PC-9 (cell line): ENCODE results near the gene CPLX4. TPM values are rescaled to one million over a fixed set of nuclear protein-coding genes. Genes with fewer than 3 reads are reported as not detected.
"Not testable (repeated sequence)": the region's sequence is repeated elsewhere in the genome, so short reads cannot be mapped to it uniquely, and the experiment has no call there.

Experiments
- BruUV-seq: library from RNA; stranded (reverse); fragments of 400-500 nt; replicated peaks from 2 replicates; lab custom pipeline; 2021; lab: Mats Ljungman, UMichigan
- CTCF ChIA-PET: fragments of 300-600 bp; sonication (Branson Sonifier 250); formaldehyde crosslinking; loops from one replicate; lab custom pipeline; 2022; ENCODE audit warnings: antibody characterized with exemption; lab: Charles Lee
- POLR2A ChIA-PET: fragments of 300-600 bp; sonication (Branson Sonifier 250); formaldehyde crosslinking; loops from one replicate; lab custom pipeline; 2022; ENCODE audit warnings: antibody characterized with exemption; ENCODE audit not compliant: unreplicated experiment; lab: Charles Lee
- DNase-seq, 2 experiments: peaks; one replicate each; pipeline versions ENCODE4 v3.0.0 to v3.0.0-alpha.2; 2015 to 2022; ENCODE audit warnings: mixed read lengths in 1 of 2
- H2AFZ ChIP-seq: fragments of 200-600 bp; sonication (generic); 2 replicates; pipeline ENCODE4 v1.8.1; 2017; ENCODE audit warnings: antibody characterized with exemption
- H3F3A ChIP-seq: fragments of 200-600 bp; sonication (generic); 2 replicates; pipeline ENCODE4 v1.8.1; 2017; ENCODE audit warnings: antibody characterized with exemption, mild to moderate bottlenecking, low read depth; ENCODE audit not compliant: insufficient read depth
- H3K27ac ChIP-seq: fragments of 200-600 bp; sonication (generic); 2 replicates; pipeline ENCODE4 v1.6.1; 2016; ENCODE audit warnings: mixed run types
- H3K27me3 ChIP-seq: fragments of 200-600 bp; sonication (generic); 2 replicates; pipeline ENCODE4 v1.6.1; 2016; ENCODE audit warnings: low read depth, mixed run types; ENCODE audit not compliant: insufficient read depth
- H3K36me3 ChIP-seq: fragments of 200-600 bp; sonication (generic); 2 replicates; pipeline ENCODE4 v1.6.1; 2016; ENCODE audit warnings: low read depth, mixed run types
- H3K4me1 ChIP-seq: fragments of 200-600 bp; sonication (generic); replicated peaks from 2 replicates; pipeline ENCODE4 v1.6.1; 2016; ENCODE audit warnings: mixed run types; ENCODE audit not compliant: insufficient read depth
- H3K4me2 ChIP-seq: fragments of 200-600 bp; sonication (generic); 2 replicates; pipeline ENCODE4 v1.6.1; 2017; ENCODE audit warnings: mixed run types
- H3K4me3 ChIP-seq: fragments of 200-600 bp; sonication (generic); 2 replicates; pipeline ENCODE4 v1.6.1; 2016; ENCODE audit warnings: mixed run types
- H3K79me2 ChIP-seq: fragments of 200-600 bp; sonication (generic); 2 replicates; pipeline ENCODE4 v1.6.1; 2017; ENCODE audit warnings: low read depth, mixed run types
- H3K9me2 ChIP-seq: fragments of 200-600 bp; sonication (generic); 2 replicates; pipeline ENCODE4 v1.8.1; 2017; ENCODE audit warnings: mild to moderate bottlenecking; ENCODE audit not compliant: insufficient read depth
- H3K9me3 ChIP-seq: fragments of 200-600 bp; sonication (generic); 2 replicates; pipeline ENCODE4 v1.8.1; 2016; ENCODE audit warnings: low read depth; ENCODE audit not compliant: insufficient read depth
- H4K20me1 ChIP-seq: fragments of 200-600 bp; sonication (generic); 2 replicates; pipeline ENCODE4 v1.8.1; 2017; ENCODE audit not compliant: insufficient read depth
- CTCF ChIP-seq: fragments of 200-600 bp; sonication (generic); conservative IDR thresholded peaks from 2 replicates; pipeline ENCODE4 v1.6.1; 2017; ENCODE audit warnings: mixed run types, antibody characterized with exemption, mild to moderate bottlenecking, moderate library complexity
- EZH2 ChIP-seq: fragments of 200-600 bp; sonication (generic); IDR thresholded peaks from 2 replicates; pipeline ENCODE4 v1.8.0; 2017; ENCODE audit warnings: antibody characterized with exemption, low read depth
- intact Hi-C: fragments of 100-400 bp; cut with micrococcal nuclease; formaldehyde crosslinking; loops from one replicate; pipeline ENCODE4 v1.10.0; 2022; ENCODE audit not compliant: unreplicated experiment
- total RNA-seq: library from RNA; stranded (reverse); gene quantifications from 2 replicates; pipeline ENCODE4 v1.2.3, GENCODE V29; 2021

CPLX4 gene
- total RNA-seq, 1 experiment from 2014 or later: not detected

GRCh38 chr18:59264651-59265245 is 53.7 kb downstream of the CPLX4 start:
- ChIA-PET CTCF (no interaction called here), POLR2A (no interaction called here)
- no peaks in the 10 kb centered on the region for H3K4me1 ChIP-seq
- H3K9me3 ChIP-seq: no peaks in the 10 kb centered on the region
- no peak for DNase-seq
- no peaks in the 10 kb centered on the region for H3K9me2 ChIP-seq
- no peaks in the 10 kb centered on the region for H3F3A ChIP-seq
- H2AFZ ChIP-seq: no peak overlapping the region
- intact Hi-C loops: no loop called here
- no peak for TF ChIP-seq CTCF
- no peak for TF ChIP-seq EZH2
- no TSS peak for BruUV-seq
- no peaks in the 10 kb centered on the region for H3K79me2 ChIP-seq
- no peaks in the 10 kb centered on the region for H3K36me3 ChIP-seq
- H3K4me3 ChIP-seq: no peak overlapping the region
- H3K4me2 ChIP-seq: no peak overlapping the region
- H4K20me1 ChIP-seq: no peaks in the 10 kb centered on the region
- H3K27ac ChIP-seq: no peak overlapping the region
- peaks cover 2% of the 10 kb centered on the region; the same call in 1 of the 2 replicates for H3K27me3 ChIP-seq

GRCh38 chr18:59264121-59264571 is 54.3 kb downstream of the CPLX4 start:
- Histone ChIP-seq H3K9me2 (no peaks in the 10 kb centered on the region), H2AFZ (no peak overlapping the region), H3F3A (no peaks in the 10 kb centered on the region), H3K4me2 (no peak overlapping the region), H4K20me1 (no peaks in the 10 kb centered on the region), H3K4me1 (no peaks in the 10 kb centered on the region), H3K27me3 (peaks cover 4% of the 10 kb centered on the region; the same call in 1 of the 2 replicates), H3K79me2 (no peaks in the 10 kb centered on the region), H3K27ac (no peak overlapping the region), H3K4me3 (no peak overlapping the region), H3K36me3 (no peaks in the 10 kb centered on the region), H3K9me3 (no peaks in the 10 kb centered on the region)
- no peak for DNase-seq
- ChIA-PET POLR2A (no interaction called here), CTCF (no interaction called here)
- intact Hi-C loops: no loop called here
- BruUV-seq: no TSS peak
- TF ChIP-seq EZH2 (no peak), CTCF (no peak)

- Histone ChIP-seq H3F3A (no peaks in the 10 kb centered on the region), H3K9me3 (no peaks in the 10 kb centered on the region), H2AFZ (no peak overlapping the region), H3K27me3 (peaks cover 4% of the 10 kb centered on the region; the same call in 1 of the 2 replicates), H3K4me3 (no peak overlapping the region), H3K27ac (no peak overlapping the region), H4K20me1 (no peaks in the 10 kb centered on the region), H3K79me2 (no peaks in the 10 kb centered on the region), H3K4me2 (0 out of 2 replicates have a peak overlapping the region, but pooled peaks have one; percentile 21), H3K36me3 (no peaks in the 10 kb centered on the region), H3K4me1 (no peaks in the 10 kb centered on the region), H3K9me2 (no peaks in the 10 kb centered on the region)
- POLR2A ChIA-PET: no interaction called here
- TF ChIP-seq CTCF (no peak), EZH2 (no peak)
- CTCF ChIA-PET: no interaction called here
- DNase-seq: no peak
- no TSS peak for BruUV-seq
- intact Hi-C loops: no loop called here
Observed at GRCh38 chr18:59263661-59264060, 54.8 kb downstream of the CPLX4 start.

GRCh38 chr18:59262243-59262642 is 56.2 kb downstream of the CPLX4 start:
- H3F3A ChIP-seq, H2AFZ ChIP-seq, DNase-seq, BruUV-seq, H3K9me3 ChIP-seq, H4K20me1 ChIP-seq, H3K9me2 ChIP-seq, POLR2A ChIA-PET, H3K27me3 ChIP-seq, H3K4me2 ChIP-seq, CTCF ChIA-PET, H3K79me2 ChIP-seq, intact Hi-C loops, H3K4me1 ChIP-seq, H3K4me3 ChIP-seq, H3K36me3 ChIP-seq, H3K27ac ChIP-seq: not testable (repeated sequence)

- H3K9me3 ChIP-seq, POLR2A ChIA-PET, H4K20me1 ChIP-seq, H2AFZ ChIP-seq, intact Hi-C loops, DNase-seq, H3K9me2 ChIP-seq, H3K27ac ChIP-seq, H3K36me3 ChIP-seq, H3F3A ChIP-seq, BruUV-seq, CTCF ChIA-PET, H3K79me2 ChIP-seq, H3K4me1 ChIP-seq, H3K4me3 ChIP-seq, H3K4me2 ChIP-seq: not testable (repeated sequence)
- H3K27me3 ChIP-seq: peaks cover 13% of the 10 kb centered on the region
Observed at GRCh38 chr18:59261842-59262241, 56.6 kb downstream of the CPLX4 start.
